Right forelimb (tissue), 1 donor: ENCODE data around the gene SLC2A2.

ENCODE experiments used
- DNase-seq: peaks from one replicate; pipeline ENCODE4 v3.0.0-alpha.2; 2018

Gene SLC2A2

GRCh38 chr3:171028025-171028778 lies 1.7 kb upstream of the SLC2A2 start:
- peak; percentile 59 for DNase-seq

- DNase-seq, result no peak
Observed at GRCh38 chr3:171023566-171023965, 3.0 kb downstream of the SLC2A2 start.

- no peak for DNase-seq
Observed at GRCh38 chr3:171021377-171021776, 5.1 kb downstream of the SLC2A2 start.

GRCh38 chr3:171018156-171018935 lies 8.2 kb downstream of the SLC2A2 start:
- no peak for DNase-seq

GRCh38 chr3:171013822-171014748 lies 12.4 kb downstream of the SLC2A2 start:
- DNase-seq, result no peak

- DNase-seq, result no peak
Observed at GRCh38 chr3:171011873-171012336, 14.6 kb downstream of the SLC2A2 start.

- no peak for DNase-seq
Observed at GRCh38 chr3:171011109-171011872, 15.2 kb downstream of the SLC2A2 start.

GRCh38 chr3:171007316-171007715 lies 19.2 kb downstream of the SLC2A2 start:
- DNase-seq, result no peak

- no peak for DNase-seq
Observed at GRCh38 chr3:171005648-171006047, 20.9 kb downstream of the SLC2A2 start.

- DNase-seq, result no peak
Observed at GRCh38 chr3:171001957-171002694, 24.4 kb downstream of the SLC2A2 start.

GRCh38 chr3:171001250-171001893 lies 25.1 kb downstream of the SLC2A2 start:
- DNase-seq, result no peak

GRCh38 chr3:171000281-171000680 lies 26.2 kb downstream of the SLC2A2 start:
- no peak for DNase-seq

- no peak for DNase-seq
Observed at GRCh38 chr3:170999737-171000242, 26.7 kb downstream of the SLC2A2 start.

- no peak for DNase-seq
Observed at GRCh38 chr3:170997961-170998913, 28.3 kb downstream of the SLC2A2 start.

GRCh38 chr3:170992854-170993253 lies 33.7 kb downstream of the SLC2A2 start:
- no peak for DNase-seq

- DNase-seq, result no peak
Observed at GRCh38 chr3:170991664-170992063, 34.9 kb downstream of the SLC2A2 start.

GRCh38 chr3:170989100-170989648 lies 37.3 kb downstream of the SLC2A2 start:
- DNase-seq, result no peak

- no peak for DNase-seq
Observed at GRCh38 chr3:170988378-170988777, 38.1 kb downstream of the SLC2A2 start.

GRCh38 chr3:170985304-170985703 lies 41.2 kb downstream of the SLC2A2 start:
- no peak for DNase-seq
